Stomach (tissue), 9 donors: Measurements from ENCODE around the gene ABCD2. TPM values are rescaled to one million over a fixed set of nuclear protein-coding genes. Genes with fewer than 3 reads are reported as not detected.

ENCODE experiments used
- DNase-seq, 2 donors: peaks; one replicate each; pipeline versions ENCODE4 v3.0.0 to v3.0.0-alpha.2; 2013 to 2019
- H3K27ac ChIP-seq, 5 donors: fragments of 200-600 bp in 4 of 5; sonication (generic) in 4 of 5; one replicate each; pipeline ENCODE4 v1.5.1; 2013 to 2019; ENCODE audit warnings: mild to moderate bottlenecking in 1 of 5, moderate library complexity in 1 of 5
- H3K27me3 ChIP-seq, 3 donors: fragments of 200-600 bp; sonication (generic); one replicate each; pipeline ENCODE4 v1.5.1; 2017 to 2019; ENCODE audit warnings: mixed run types in 1 of 3
- H3K36me3 ChIP-seq, 4 donors: fragments of 200-600 bp; sonication (generic); 1 replicate in 3 of 4; 2 replicates in 1 of 4; pipeline ENCODE4 v1.5.1; 2016 to 2019
- H3K4me1 ChIP-seq, 4 donors: fragments of 200-600 bp; sonication (generic); one replicate each; pipeline ENCODE4 v1.5.1; 2016 to 2019
- H3K4me3 ChIP-seq, 4 donors: fragments of 200-600 bp; sonication (generic) in 3 of 4; one replicate each; pipeline ENCODE4 v1.5.1; 2016 to 2019; ENCODE audit warnings: mild to moderate bottlenecking in 1 of 4
- H3K9me3 ChIP-seq, 4 donors: fragments of 200-600 bp; sonication (generic); one replicate each; pipeline ENCODE4 v1.5.1; 2016 to 2019
- CTCF ChIP-seq, 7 experiments: fragments of 450-650 bp in 4 of 7; fragments of 200-600 bp in 3 of 7; sonication (generic) in 3 of 7; IDR thresholded peaks; one replicate each; pipeline ENCODE4 v1.5.1; 2016 to 2019; ENCODE audit warnings: antibody characterized with exemption in 7 of 7, control low read depth in 2 of 7, mild to moderate bottlenecking in 1 of 7
- EP300 ChIP-seq: sonication (generic); formaldehyde crosslinking; IDR thresholded peaks from one replicate; pipeline ENCODE4 v1.6.1; 2017; ENCODE audit warnings: antibody characterized with exemption
- POLR2A ChIP-seq, 4 donors: fragments of 450-650 bp; IDR thresholded peaks; one replicate each; pipeline ENCODE4 v1.6.1; 2016; ENCODE audit warnings: antibody characterized with exemption in 4 of 4, control low read depth in 2 of 4, mild to moderate bottlenecking in 1 of 4, moderate library complexity in 1 of 4
- POLR2AphosphoS5 ChIP-seq, 3 donors: sonication (generic); formaldehyde crosslinking; IDR thresholded peaks; one replicate each; pipeline ENCODE4 v1.6.1; 2016; ENCODE audit warnings: antibody characterized with exemption in 3 of 3
- WGBS, 5 donors: extraction: QIAGEN DNeasy Blood & Tissue Kit in 3 of 5; methylation state at CpG; one replicate each; pipeline versions ENCODE4 v1.1.5 to v1.1.7; 2013 to 2018; 5-methylcytosine and 5-hydroxymethylcytosine counted together
- intact Hi-C: fragments of 100-400 bp; cut with DNase I; formaldehyde crosslinking; loops from one replicate; pipeline ENCODE4 v1.15.1; 2023; ENCODE audit warnings: low total_unique reads
- polyA plus RNA-seq, 3 donors: library from polyadenylated mRNA; stranded (reverse); fragments of 200-250 nt; gene quantifications; one replicate each; pipeline ENCODE4 v1.2.3, GENCODE V29; 2013
- total RNA-seq, 5 donors: library from RNA; depleted of rRNA; stranded (reverse); fragments of >200 nt; gene quantifications; one replicate each; pipeline versions ENCODE4 v1.1.0 to v1.2.3, GENCODE V29; 2014 to 2016
- donor health status: healthy with polysubstance abuse.
- donor health status: Bipolar disorder and iron deficiency.
- donor health status: healthy.

Gene ABCD2
- total and polyA plus RNA-seq, 8 donors, result 0.06 to 4.9 (median 0.72) TPM; not detected in 2

GRCh38 chr12:39510001-39510400 is 109.6 kb downstream of the ABCD2 start:
- no peaks in the 10 kb centered on the region for H3K36me3 ChIP-seq

GRCh38 chr12:39505554-39505953 is 114.0 kb downstream of the ABCD2 start:
- intact Hi-C loops, result no loop called here
- H3K27me3 ChIP-seq, result no peaks in the 10 kb centered on the region
- H3K27ac ChIP-seq, result no peak overlapping the region
- H3K9me3 ChIP-seq, result peaks cover 0 to 9% (median 2%) of the 10 kb centered on the region in 4 donors
- no peak for TF ChIP-seq POLR2A (IDR thresholded peaks at IDR 0.05)
- H3K4me1 ChIP-seq, result no peaks in the 10 kb centered on the region
- no peak for DNase-seq
- H3K36me3 ChIP-seq, result no peaks in the 10 kb centered on the region
- H3K4me3 ChIP-seq, result no peak overlapping the region

More at GRCh38 chr12:39510001-39510400, 109.6 kb downstream of the ABCD2 start:
- intact Hi-C loops, result no loop called here
- Histone ChIP-seq H3K4me1 (no peaks in the 10 kb centered on the region), H3K27me3 (no peaks in the 10 kb centered on the region), H3K27ac (no peak overlapping the region), H3K9me3 (peaks cover 3 to 25% (median 16%) of the 10 kb centered on the region in 4 donors), H3K4me3 (no peak overlapping the region)
- TF ChIP-seq EP300 (no peak), POLR2A (IDR thresholded peaks at IDR 0.05) (no peak), CTCF (IDR thresholded peaks at IDR 0.05) (no peak), POLR2AphosphoS5 (IDR thresholded peaks at IDR 0.05) (no peak)
- DNase-seq, result no peak
- WGBS, 5 donors, result 95 to 100% (median 100%) methylated on average over 1 of the region's 1 CpG

- intact Hi-C loops, result no loop called here
- Histone ChIP-seq H3K27ac (no peak overlapping the region), H3K9me3 (peaks cover 0 to 4% (median 0%) of the 10 kb centered on the region in 4 donors), H3K4me1 (no peaks in the 10 kb centered on the region), H3K4me3 (no peak overlapping the region), H3K27me3 (no peaks in the 10 kb centered on the region), H3K36me3 (no peaks in the 10 kb centered on the region)
- peak in 1 of 2 donors; percentile 29 for DNase-seq
- WGBS, 5 donors, result 25 to 61% (median 50%) methylated on average over 2 of the region's 2 CpGs
- TF ChIP-seq POLR2A (IDR thresholded peaks at IDR 0.05) (no peak), CTCF (IDR thresholded peaks at IDR 0.05) (no peak), EP300 (no peak), POLR2AphosphoS5 (IDR thresholded peaks at IDR 0.05) (no peak)
These were observed 114.6 kb downstream of the ABCD2 start for GRCh38 chr12:39505023-39505422.

GRCh38 chr12:39503439-39503838 is 116.2 kb downstream of the ABCD2 start:
- H3K27me3 ChIP-seq, result no peaks in the 10 kb centered on the region
- 95 to 100% (median 97%) methylated on average over 1 of the region's 1 CpG for WGBS, 5 donors
- H3K27ac ChIP-seq, result no peak overlapping the region
- TF ChIP-seq CTCF (IDR thresholded peaks at IDR 0.05) (no peak), POLR2A (IDR thresholded peaks at IDR 0.05) (no peak), POLR2AphosphoS5 (IDR thresholded peaks at IDR 0.05) (no peak), EP300 (no peak)
- no peaks in the 10 kb centered on the region for H3K4me1 ChIP-seq
- no peaks in the 10 kb centered on the region for H3K9me3 ChIP-seq
- intact Hi-C loops, result no loop called here
- H3K36me3 ChIP-seq, result no peaks in the 10 kb centered on the region
- no peak overlapping the region for H3K4me3 ChIP-seq
- no peak for DNase-seq

GRCh38 chr12:39502726-39503125 is 116.9 kb downstream of the ABCD2 start:
- H3K4me3 ChIP-seq, result no peak overlapping the region
- 71 to 95% (median 86%) methylated on average over 1 of the region's 1 CpG for WGBS, 5 donors
- no peaks in the 10 kb centered on the region for H3K36me3 ChIP-seq
- intact Hi-C loops, result no loop called here
- TF ChIP-seq POLR2AphosphoS5 (IDR thresholded peaks at IDR 0.05), result no peak
- no peak for TF ChIP-seq EP300
- no peak for TF ChIP-seq POLR2A (IDR thresholded peaks at IDR 0.05)
- TF ChIP-seq CTCF (IDR thresholded peaks at IDR 0.05), result no peak
- no peak for DNase-seq
- H3K4me1 ChIP-seq, result no peaks in the 10 kb centered on the region
- no peaks in the 10 kb centered on the region for H3K9me3 ChIP-seq
- no peak overlapping the region for H3K27ac ChIP-seq
- no peaks in the 10 kb centered on the region for H3K27me3 ChIP-seq
